H7 (cell line): ENCODE results near the gene SLC10A4. TPM values are rescaled to one million over a fixed set of nuclear protein-coding genes. Genes with fewer than 3 reads are reported as not detected.

Source experiments
- DNase-seq: peaks from one replicate; pipeline ENCODE4 v3.0.0; 2012
- H3K27me3 ChIP-seq: 2 replicates; pipeline ENCODE4 v1.6.0; 2011; ENCODE audit warnings: mild to moderate bottlenecking, low read length; ENCODE audit not compliant: control insufficient read depth, insufficient read depth
- H3K36me3 ChIP-seq: replicated peaks from 2 replicates; pipeline ENCODE4 v1.5.1; 2011; ENCODE audit warnings: low read length; ENCODE audit not compliant: control insufficient read depth, insufficient read depth
- H3K4me3 ChIP-seq: 2 replicates; pipeline ENCODE4 v1.5.1; 2011; ENCODE audit warnings: low read depth, mild to moderate bottlenecking, control low read depth, low read length, moderate library complexity; ENCODE audit not compliant: insufficient read depth
- total RNA-seq: library from RNA; depleted of rRNA; stranded (reverse); fragments of >200 nt; shearing (Covaris generic); gene quantifications from 2 replicates; pipeline ENCODE4 v1.2.3, GENCODE V29; 2014

SLC10A4 gene
- total RNA-seq, 1 experiment from 2014 or later: 1.5 TPM

GRCh38 chr4:48470570-48470969 lies 12.6 kb upstream of the SLC10A4 start:
- no peaks in the 10 kb centered on the region for H3K36me3 ChIP-seq
- no peak for DNase-seq
- no peak overlapping the region for H3K4me3 ChIP-seq
- H3K27me3 ChIP-seq: no peaks in the 10 kb centered on the region

- H3K4me3 ChIP-seq: no peak overlapping the region
- DNase-seq: no peak
- H3K27me3 ChIP-seq: no peaks in the 10 kb centered on the region
- H3K36me3 ChIP-seq: no peaks in the 10 kb centered on the region
Observed at GRCh38 chr4:48472794-48473193, 10.3 kb upstream of the SLC10A4 start.

- Histone ChIP-seq H3K36me3 (no peaks in the 10 kb centered on the region), H3K27me3 (no peaks in the 10 kb centered on the region), H3K4me3 (no peak overlapping the region)
- no peak for DNase-seq
Observed at GRCh38 chr4:48475770-48476169, 7.4 kb upstream of the SLC10A4 start.

- Histone ChIP-seq H3K36me3 (no peaks in the 10 kb centered on the region), H3K4me3 (no peak overlapping the region), H3K27me3 (peaks cover 12% of the 10 kb centered on the region)
- DNase-seq: no peak
Observed at GRCh38 chr4:48478273-48478672, 4.9 kb upstream of the SLC10A4 start.

GRCh38 chr4:48481581-48481980 lies 1.6 kb upstream of the SLC10A4 start:
- Histone ChIP-seq H3K4me3 (no peak overlapping the region), H3K27me3 (peaks cover 35% of the 10 kb centered on the region), H3K36me3 (no peaks in the 10 kb centered on the region)
- DNase-seq: no peak

GRCh38 chr4:48483777-48484493 lies 792 bp downstream of the SLC10A4 start:
- Histone ChIP-seq H3K27me3 (peaks cover 44% of the 10 kb centered on the region), H3K36me3 (no peaks in the 10 kb centered on the region), H3K4me3 (peak overlapping the region; percentile 64)
- peak; percentile 61 for DNase-seq

- DNase-seq: peak; percentile 51
- Histone ChIP-seq H3K36me3 (no peaks in the 10 kb centered on the region), H3K4me3 (no peak overlapping the region), H3K27me3 (peaks cover 51% of the 10 kb centered on the region)
Observed at GRCh38 chr4:48484494-48485168, 1.5 kb downstream of the SLC10A4 start.

- H3K27me3 ChIP-seq: peaks cover 55% of the 10 kb centered on the region
- DNase-seq: no peak
- H3K4me3 ChIP-seq: peak overlapping the region; percentile 48
- H3K36me3 ChIP-seq: no peaks in the 10 kb centered on the region
Observed at GRCh38 chr4:48489683-48490011, 6.5 kb downstream of the SLC10A4 start.

GRCh38 chr4:48490012-48490679 lies 7.0 kb downstream of the SLC10A4 start, which contains the start of gene ZAR1:
Gene ZAR1, plus strand, starts transcription at chr4:48490252. Its CDS starts 40 bp downstream, at chr4:48490292.
- DNase-seq: peak; percentile 82
- Histone ChIP-seq H3K36me3 (no peaks in the 10 kb centered on the region), H3K27me3 (peaks cover 50% of the 10 kb centered on the region), H3K4me3 (peak within 1 kb of the TSS; percentile 48)

- H3K4me3 ChIP-seq: peak overlapping the region; percentile 48
- DNase-seq: peak; percentile 78
- no peaks in the 10 kb centered on the region for H3K36me3 ChIP-seq
- peaks cover 46% of the 10 kb centered on the region for H3K27me3 ChIP-seq
Observed at GRCh38 chr4:48490680-48491513, 7.8 kb downstream of the SLC10A4 start.

GRCh38 chr4:48491514-48492176 lies 8.5 kb downstream of the SLC10A4 start:
- H3K27me3 ChIP-seq: peaks cover 46% of the 10 kb centered on the region
- DNase-seq: peak; percentile 34
- H3K36me3 ChIP-seq: no peaks in the 10 kb centered on the region
- H3K4me3 ChIP-seq: peak overlapping the region; percentile 48; the same call in 1 of the 2 replicates

GRCh38 chr4:48493452-48494100 lies 10.4 kb downstream of the SLC10A4 start:
- no peak overlapping the region for H3K4me3 ChIP-seq
- H3K36me3 ChIP-seq: no peaks in the 10 kb centered on the region
- peaks cover 41% of the 10 kb centered on the region for H3K27me3 ChIP-seq
- no peak for DNase-seq

GRCh38 chr4:48495941-48496340 lies 12.8 kb downstream of the SLC10A4 start:
- Histone ChIP-seq H3K27me3 (peaks cover 17% of the 10 kb centered on the region), H3K36me3 (no peaks in the 10 kb centered on the region; the same call in 1 of the 2 replicates), H3K4me3 (no peak overlapping the region)
- no peak for DNase-seq
